Osteoblast (primary cell): ENCODE data around the gene TAS2R13. TPM values are rescaled to one million over a fixed set of nuclear protein-coding genes. Genes with fewer than 3 reads are reported as not detected.

Source experiments
- DNase-seq: peaks from one replicate; pipeline ENCODE4 v3.0.0; 2011; ENCODE audit warnings: low spot score, mixed read lengths; ENCODE audit not compliant: insufficient read length; ENCODE audit errors: missing footprints
- H2AFZ ChIP-seq: 2 replicates; pipeline ENCODE4 v1.6.0; 2011; ENCODE audit warnings: mild to moderate bottlenecking, low read length
- H3K27ac ChIP-seq: 2 replicates; pipeline ENCODE4 v1.5.1; 2011; ENCODE audit warnings: mild to moderate bottlenecking, low read depth, low read length, moderate library complexity
- H3K27me3 ChIP-seq: 2 replicates; pipeline ENCODE4 v1.6.0; 2012; ENCODE audit warnings: mild to moderate bottlenecking, control low read depth, inconsistent platforms, low read length, moderate library complexity; ENCODE audit not compliant: insufficient read depth
- H3K36me3 ChIP-seq: 2 replicates; pipeline ENCODE4 v1.5.1; 2011; ENCODE audit warnings: mild to moderate bottlenecking, low read length, control low read depth, moderate library complexity; ENCODE audit not compliant: insufficient read depth
- H3K4me1 ChIP-seq: 2 replicates; pipeline ENCODE4 v1.5.1; 2011; ENCODE audit warnings: mild to moderate bottlenecking, low read length, control low read depth, moderate library complexity; ENCODE audit not compliant: insufficient read depth
- H3K4me2 ChIP-seq: 2 replicates; pipeline ENCODE4 v1.6.0; 2011; ENCODE audit warnings: mild to moderate bottlenecking, low read length; ENCODE audit not compliant: insufficient read depth
- H3K4me3 ChIP-seq: fragments of 200-600 bp; sonication (generic); 3 replicates; pipeline ENCODE4 v1.5.1; 2012; ENCODE audit warnings: mild to moderate bottlenecking, low read length, inconsistent platforms; ENCODE audit not compliant: insufficient read depth
- H3K79me2 ChIP-seq: 2 replicates; pipeline ENCODE4 v1.6.0; 2012; ENCODE audit warnings: mild to moderate bottlenecking, low read length, control low read depth, inconsistent platforms; ENCODE audit not compliant: insufficient read depth
- H3K9me3 ChIP-seq: 2 replicates; pipeline ENCODE4 v1.5.1; 2011; ENCODE audit warnings: low read depth, low read length, control low read depth
- H4K20me1 ChIP-seq: 2 replicates; pipeline ENCODE4 v1.6.0; 2012; ENCODE audit warnings: mild to moderate bottlenecking, low read length, control low read depth; ENCODE audit not compliant: insufficient read depth
- total RNA-seq: library from RNA; depleted of rRNA; stranded (reverse); fragments of >200 nt; gene quantifications from 2 replicates; pipeline ENCODE4 v1.2.3, GENCODE V29; 2012
- TF ChIP-seq, protein P1 (sequence below): IDR thresholded peaks from 2 replicates; pipeline ENCODE4 v1.5.1; 2011; ENCODE audit warnings: mild to moderate bottlenecking, low read depth, low read length, moderate library complexity; ENCODE audit errors: extremely low read depth

Gene TAS2R13
- total RNA-seq, 1 donor = 2.9 TPM

DNA sequence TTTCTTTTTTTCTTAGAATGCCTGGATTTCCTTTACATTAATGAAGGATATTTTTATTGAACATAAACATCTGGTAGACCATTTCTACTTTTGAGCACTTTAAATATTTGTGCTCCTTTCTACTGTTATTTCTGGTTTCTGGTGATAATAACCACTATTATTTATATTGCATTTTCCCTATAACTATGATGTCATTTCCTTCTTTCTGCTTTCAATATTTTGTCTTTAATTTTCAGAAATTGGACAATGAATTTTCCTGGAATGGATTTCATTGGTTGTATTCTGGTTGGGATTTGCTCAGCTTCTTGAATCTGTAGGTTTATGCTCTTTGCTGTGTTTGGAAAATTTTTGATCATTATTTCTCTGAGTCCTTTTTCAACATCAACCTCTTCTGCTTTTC lies 20.1 kb downstream of the TAS2R13 start:
- DNase-seq = no peak
- TF ChIP-seq, protein P1, sequence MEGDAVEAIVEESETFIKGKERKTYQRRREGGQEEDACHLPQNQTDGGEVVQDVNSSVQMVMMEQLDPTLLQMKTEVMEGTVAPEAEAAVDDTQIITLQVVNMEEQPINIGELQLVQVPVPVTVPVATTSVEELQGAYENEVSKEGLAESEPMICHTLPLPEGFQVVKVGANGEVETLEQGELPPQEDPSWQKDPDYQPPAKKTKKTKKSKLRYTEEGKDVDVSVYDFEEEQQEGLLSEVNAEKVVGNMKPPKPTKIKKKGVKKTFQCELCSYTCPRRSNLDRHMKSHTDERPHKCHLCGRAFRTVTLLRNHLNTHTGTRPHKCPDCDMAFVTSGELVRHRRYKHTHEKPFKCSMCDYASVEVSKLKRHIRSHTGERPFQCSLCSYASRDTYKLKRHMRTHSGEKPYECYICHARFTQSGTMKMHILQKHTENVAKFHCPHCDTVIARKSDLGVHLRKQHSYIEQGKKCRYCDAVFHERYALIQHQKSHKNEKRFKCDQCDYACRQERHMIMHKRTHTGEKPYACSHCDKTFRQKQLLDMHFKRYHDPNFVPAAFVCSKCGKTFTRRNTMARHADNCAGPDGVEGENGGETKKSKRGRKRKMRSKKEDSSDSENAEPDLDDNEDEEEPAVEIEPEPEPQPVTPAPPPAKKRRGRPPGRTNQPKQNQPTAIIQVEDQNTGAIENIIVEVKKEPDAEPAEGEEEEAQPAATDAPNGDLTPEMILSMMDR = no peak
- Histone ChIP-seq H3K27ac (no peak overlapping the region), H3K4me1 (no peaks in the 10 kb centered on the region), H2AFZ (no peak overlapping the region), H3K4me3 (no peak overlapping the region), H3K36me3 (no peaks in the 10 kb centered on the region), H3K4me2 (no peak overlapping the region), H4K20me1 (no peaks in the 10 kb centered on the region), H3K27me3 (no peaks in the 10 kb centered on the region), H3K79me2 (no peaks in the 10 kb centered on the region), H3K9me3 (no peaks in the 10 kb centered on the region)

DNA sequence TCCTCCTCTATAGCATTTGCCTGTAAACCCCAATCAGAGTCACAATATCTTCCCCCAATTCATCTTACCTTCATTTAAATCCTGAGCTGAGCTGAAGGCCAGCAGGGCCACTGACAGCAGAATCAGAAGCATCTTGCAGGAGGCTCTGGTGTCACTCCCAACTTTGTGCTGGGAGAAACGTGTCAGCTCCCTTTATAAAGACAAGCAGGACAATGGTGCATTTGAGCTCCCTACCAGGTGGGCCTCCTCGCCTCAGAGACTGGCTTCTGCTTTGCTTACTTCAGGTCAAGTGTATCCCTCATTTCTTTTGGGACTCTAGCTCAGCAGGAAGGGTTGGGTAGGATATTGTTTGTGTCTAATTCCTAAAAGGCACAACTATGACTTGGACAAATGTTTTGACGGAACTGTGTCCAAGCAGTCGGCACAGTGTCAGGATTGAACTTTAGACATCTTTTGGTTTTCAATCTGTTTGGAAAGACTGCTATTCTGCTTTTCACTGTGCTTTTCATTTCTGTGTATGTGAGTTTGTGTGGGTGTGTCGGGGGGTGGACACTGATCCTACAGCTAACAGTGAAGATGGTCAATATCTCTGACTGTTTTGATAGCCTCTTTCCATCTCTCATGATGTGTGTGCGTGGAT lies 25.2 kb downstream of the TAS2R13 start, which contains the start of gene PRH1:
PRH1 (minus strand) TSS at position 170 of the 640 bp plus-strand sequence; CDS start at position 132, 38 bp downstream.
- H3K36me3 ChIP-seq = no peaks in the 10 kb centered on the region
- no peak within 1 kb of the TSS for H2AFZ ChIP-seq
- H3K27ac ChIP-seq = no peak within 1 kb of the TSS
- H3K4me2 ChIP-seq = no peak within 1 kb of the TSS
- no peak for DNase-seq
- H3K4me3 ChIP-seq = no peak within 1 kb of the TSS
- no peaks in the 10 kb centered on the region for H4K20me1 ChIP-seq
- H3K79me2 ChIP-seq = no peaks in the 10 kb centered on the region
- TF ChIP-seq, protein P1 = no peak
- H3K27me3 ChIP-seq = no peaks in the 10 kb centered on the region
- H3K9me3 ChIP-seq = no peaks in the 10 kb centered on the region
- no peaks in the 10 kb centered on the region for H3K4me1 ChIP-seq

DNA sequence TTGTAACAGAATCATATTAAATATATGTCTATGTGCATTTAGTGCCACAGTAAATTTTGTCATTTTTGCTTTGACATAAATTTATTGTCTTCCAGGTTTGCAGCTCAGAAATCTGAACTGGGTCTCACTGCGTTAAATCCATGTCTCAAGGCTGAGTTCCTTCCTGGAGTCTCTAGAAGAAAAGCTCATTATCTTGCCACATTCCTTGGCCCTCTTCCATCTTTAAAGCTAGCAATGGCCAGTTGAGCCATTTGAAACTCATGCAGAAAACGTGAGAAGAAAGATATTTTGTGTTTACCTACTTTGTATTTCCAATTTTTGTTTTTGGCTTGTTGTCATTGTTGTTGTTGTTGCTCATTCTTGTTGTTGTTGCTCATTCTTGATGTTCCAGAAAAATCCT lies 36.0 kb downstream of the TAS2R13 start:
- Histone ChIP-seq H3K4me3 (no peak overlapping the region), H2AFZ (no peak overlapping the region), H3K36me3 (peaks cover 7% of the 10 kb centered on the region), H3K9me3 (no peaks in the 10 kb centered on the region), H3K27me3 (no peaks in the 10 kb centered on the region), H3K4me1 (no peaks in the 10 kb centered on the region), H4K20me1 (no peaks in the 10 kb centered on the region), H3K27ac (no peak overlapping the region), H3K4me2 (no peak overlapping the region), H3K79me2 (no peaks in the 10 kb centered on the region)
- no peak for DNase-seq
- TF ChIP-seq, protein P1 = no peak

DNA sequence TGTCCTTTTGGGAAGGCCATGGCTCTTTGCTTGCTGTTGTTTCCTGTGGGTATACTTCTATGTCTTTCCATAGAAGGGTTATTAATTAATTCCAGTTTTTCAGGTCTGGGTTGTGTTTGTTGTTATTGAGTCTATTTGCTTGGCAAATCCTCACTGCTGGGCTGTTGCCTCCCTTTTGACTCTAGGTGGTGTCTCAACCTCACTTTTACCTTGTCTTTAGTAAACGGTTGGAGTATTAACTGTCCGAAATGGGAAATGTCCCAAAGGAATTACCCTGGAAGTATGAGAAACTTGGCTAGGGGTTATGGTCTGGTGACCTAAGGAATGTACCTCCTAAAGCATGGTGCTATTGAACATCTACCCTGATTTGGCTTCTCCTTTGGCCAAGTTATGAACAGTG lies 42.0 kb downstream of the TAS2R13 start:
- H3K4me3 ChIP-seq = no peak overlapping the region
- H3K36me3 ChIP-seq = no peaks in the 10 kb centered on the region
- H2AFZ ChIP-seq = no peak overlapping the region
- no peak for DNase-seq
- TF ChIP-seq, protein P1 = no peak
- no peaks in the 10 kb centered on the region for H3K4me1 ChIP-seq
- no peaks in the 10 kb centered on the region for H4K20me1 ChIP-seq
- H3K4me2 ChIP-seq = no peak overlapping the region
- H3K27ac ChIP-seq = no peak overlapping the region
- H3K79me2 ChIP-seq = no peaks in the 10 kb centered on the region
- no peaks in the 10 kb centered on the region for H3K9me3 ChIP-seq
- no peaks in the 10 kb centered on the region for H3K27me3 ChIP-seq
